GM12801 (cell line): ENCODE data around the gene TRAIP.

Experiments
- TF ChIP-seq, protein P1 (sequence below): IDR thresholded peaks from one replicate; pipeline ENCODE4 v1.5.1; 2011; ENCODE audit warnings: control low read depth; ENCODE audit not compliant: insufficient read length; ENCODE audit errors: extremely low read depth

Gene TRAIP

DNA sequence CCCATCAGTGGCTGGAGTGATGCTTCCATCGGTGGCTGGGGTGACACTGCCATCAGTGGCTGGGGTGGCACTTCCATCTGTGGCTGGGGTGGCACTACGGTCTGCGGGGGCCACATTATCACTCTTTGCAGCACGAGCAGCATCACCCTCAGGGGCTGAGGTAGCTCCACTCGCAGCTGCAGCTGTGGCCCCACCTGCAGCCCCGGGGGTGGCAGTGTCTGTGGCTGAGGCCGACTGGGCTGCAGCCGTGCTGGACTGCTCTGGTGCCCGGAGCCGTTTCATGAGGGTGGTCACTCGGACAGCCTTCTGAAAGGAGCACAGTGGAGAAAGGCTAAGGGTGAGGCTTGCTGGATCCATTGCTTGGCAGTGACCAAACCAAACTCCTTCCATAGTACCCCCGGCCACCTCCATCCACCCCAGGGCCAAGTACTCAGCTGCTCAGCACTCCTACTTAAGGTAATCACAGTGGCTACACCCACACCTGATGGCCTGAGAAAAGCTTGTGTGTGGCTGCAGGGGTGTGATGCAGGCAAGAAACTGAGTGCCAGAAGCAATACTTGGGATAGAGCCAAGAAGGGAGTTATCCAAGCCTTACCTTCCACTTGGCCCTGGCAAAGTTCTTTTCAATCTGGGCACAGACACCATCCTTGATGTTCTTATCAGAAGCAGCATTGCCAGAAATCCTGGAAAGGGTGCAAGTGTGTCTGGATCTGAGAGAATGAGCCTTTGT lies 3.4 kb upstream of the TRAIP start:
- TF ChIP-seq, protein P1, sequence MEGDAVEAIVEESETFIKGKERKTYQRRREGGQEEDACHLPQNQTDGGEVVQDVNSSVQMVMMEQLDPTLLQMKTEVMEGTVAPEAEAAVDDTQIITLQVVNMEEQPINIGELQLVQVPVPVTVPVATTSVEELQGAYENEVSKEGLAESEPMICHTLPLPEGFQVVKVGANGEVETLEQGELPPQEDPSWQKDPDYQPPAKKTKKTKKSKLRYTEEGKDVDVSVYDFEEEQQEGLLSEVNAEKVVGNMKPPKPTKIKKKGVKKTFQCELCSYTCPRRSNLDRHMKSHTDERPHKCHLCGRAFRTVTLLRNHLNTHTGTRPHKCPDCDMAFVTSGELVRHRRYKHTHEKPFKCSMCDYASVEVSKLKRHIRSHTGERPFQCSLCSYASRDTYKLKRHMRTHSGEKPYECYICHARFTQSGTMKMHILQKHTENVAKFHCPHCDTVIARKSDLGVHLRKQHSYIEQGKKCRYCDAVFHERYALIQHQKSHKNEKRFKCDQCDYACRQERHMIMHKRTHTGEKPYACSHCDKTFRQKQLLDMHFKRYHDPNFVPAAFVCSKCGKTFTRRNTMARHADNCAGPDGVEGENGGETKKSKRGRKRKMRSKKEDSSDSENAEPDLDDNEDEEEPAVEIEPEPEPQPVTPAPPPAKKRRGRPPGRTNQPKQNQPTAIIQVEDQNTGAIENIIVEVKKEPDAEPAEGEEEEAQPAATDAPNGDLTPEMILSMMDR: no peak

- TF ChIP-seq, protein P1: no peak
These were observed 702 bp downstream of the TRAIP start for GRCh38 chr3:49855662-49856061.

- TF ChIP-seq, protein P1: no peak
These were observed 10.7 kb downstream of the TRAIP start for GRCh38 chr3:49845694-49846093.

DNA sequence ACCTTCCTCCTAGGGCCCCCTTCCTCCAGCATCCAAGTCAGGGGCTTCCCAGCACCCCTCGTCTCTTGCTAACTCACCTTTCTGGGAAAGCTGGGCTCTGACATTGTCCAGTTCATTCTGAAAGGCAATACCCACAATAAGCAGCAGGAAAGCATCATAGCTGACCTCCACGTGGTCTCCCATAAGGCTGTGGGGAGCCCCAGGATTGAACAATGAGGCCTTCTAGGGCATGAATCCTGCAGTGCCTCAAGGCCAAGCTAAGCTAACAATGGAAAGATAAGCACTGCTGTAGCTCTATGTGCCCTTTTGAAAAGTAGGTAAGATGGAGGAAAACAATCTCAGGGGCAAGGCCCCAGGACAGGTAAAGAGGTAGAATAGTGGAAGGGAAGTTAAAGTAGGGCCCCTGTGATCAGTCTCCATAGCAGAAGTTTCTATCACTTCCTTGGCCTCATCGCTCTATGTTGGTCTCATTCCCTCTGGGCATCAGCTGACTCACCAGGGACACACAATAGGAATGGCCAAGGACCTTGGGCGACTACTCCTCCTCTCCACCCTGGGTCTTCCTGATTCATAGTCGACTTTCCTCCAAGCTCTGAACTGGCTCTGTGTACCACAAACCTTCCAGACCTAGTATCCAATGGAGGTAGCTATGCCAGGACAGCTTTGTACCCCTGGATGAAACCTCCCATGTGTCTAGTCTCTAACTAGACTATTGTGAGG lies 11.7 kb downstream of the TRAIP start:
- TF ChIP-seq, protein P1: no peak

GRCh38 chr3:49842843-49843517 lies 13.4 kb downstream of the TRAIP start:
- TF ChIP-seq, protein P1: no peak

DNA sequence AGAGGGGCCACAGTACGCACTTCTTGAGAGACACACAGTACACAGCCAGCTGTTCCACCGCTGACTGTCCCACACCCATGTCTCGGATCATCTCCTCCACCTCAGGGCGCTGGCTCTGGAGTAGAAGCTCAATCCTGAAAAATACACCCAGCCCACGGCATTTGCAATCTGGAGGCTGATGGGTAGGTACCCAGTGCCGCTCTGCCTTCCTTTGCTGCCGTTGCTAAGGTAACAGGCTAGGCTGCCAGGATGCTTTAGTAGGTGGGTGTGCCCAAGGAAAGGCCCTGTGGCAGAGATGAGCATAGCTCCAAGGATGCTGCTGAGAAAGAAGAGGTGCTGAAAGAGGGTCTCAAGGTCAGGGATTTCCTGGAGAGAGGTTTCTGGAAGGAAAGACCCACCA lies 14.6 kb downstream of the TRAIP start:
- TF ChIP-seq, protein P1: no peak

- TF ChIP-seq, protein P1: no peak
These were observed 15.2 kb downstream of the TRAIP start for GRCh38 chr3:49841126-49841696.
